Activated naive CD4-positive, alpha-beta T cell treated with anti-CD3 and anti-CD28 coated beads for 36 hours (primary cell): ENCODE results near the gene KRT7. TPM values are rescaled to one million over a fixed set of nuclear protein-coding genes. Genes with fewer than 3 reads are reported as not detected.
"Not testable (repeated sequence)": the region's sequence is repeated elsewhere in the genome, so short reads cannot be mapped to it uniquely, and the experiment has no call there.

ENCODE experiments used
- CTCF ChIA-PET: fragments of 350-600 bp; sonication (Branson Sonifier 250); formaldehyde crosslinking; loops from one replicate; lab custom pipeline; 2021; ENCODE audit warnings: antibody characterized with exemption; lab: Charles Lee
- DNase-seq: peaks from one replicate; pipeline ENCODE4 v3.0.0-alpha.2; 2020
- H3K27ac Mint-ChIP-seq: one replicate; pipeline ENCODE4 v1.8.0; 2021; ENCODE audit warnings: mild to moderate bottlenecking, mixed read lengths
- H3K27me3 Mint-ChIP-seq: one replicate; pipeline ENCODE4 v1.8.0; 2021; ENCODE audit warnings: low read depth, mixed read lengths
- H3K36me3 Mint-ChIP-seq: one replicate; pipeline ENCODE4 v1.8.0; 2021; ENCODE audit warnings: low read depth, mixed read lengths
- H3K4me1 Mint-ChIP-seq: one replicate; pipeline ENCODE4 v1.8.0; 2021; ENCODE audit warnings: low read depth, mixed read lengths
- H3K4me3 Mint-ChIP-seq: one replicate; pipeline ENCODE4 v1.8.0; 2021; ENCODE audit warnings: mild to moderate bottlenecking, moderate library complexity, mixed read lengths
- H3K9me3 Mint-ChIP-seq: one replicate; pipeline ENCODE4 v1.8.0; 2021; ENCODE audit warnings: mixed read lengths
- intact Hi-C: fragments of 100-400 bp; cut with micrococcal nuclease; formaldehyde crosslinking; loops from one replicate; pipeline ENCODE4 v1.15.1; 2023
- total RNA-seq, 2 experiments: library from RNA; stranded (reverse); gene quantifications; one replicate each; pipeline ENCODE4 v1.2.3, GENCODE V29; 2021

The KRT7 gene
- total RNA-seq, 2 experiments from 2014 or later, result 1.9 to 3.4 TPM

GRCh38 chr12:52287816-52288805 is 55.1 kb downstream of the KRT7 start:
- DNase-seq, H3K4me1 Mint-ChIP-seq, CTCF ChIA-PET, intact Hi-C loops, H3K4me3 Mint-ChIP-seq, H3K36me3 Mint-ChIP-seq, H3K27ac Mint-ChIP-seq, H3K9me3 Mint-ChIP-seq, H3K27me3 Mint-ChIP-seq: not testable (repeated sequence)

GRCh38 chr12:52290483-52291134 is 57.6 kb downstream of the KRT7 start:
- H3K27me3 Mint-ChIP-seq, intact Hi-C loops, H3K27ac Mint-ChIP-seq, H3K9me3 Mint-ChIP-seq, H3K36me3 Mint-ChIP-seq, CTCF ChIA-PET, H3K4me1 Mint-ChIP-seq, DNase-seq, H3K4me3 Mint-ChIP-seq: not testable (repeated sequence)

- intact Hi-C loops, result no loop called here
Measured at GRCh38 chr12:52291267-52291935, 58.4 kb downstream of the KRT7 start, which contains the start of gene KRT81. Gene KRT81 (minus strand): TSS chr12:52291534. CDS start chr12:52291465, 69 bp downstream.

GRCh38 chr12:52293926-52294325 is 60.9 kb downstream of the KRT7 start:
- Mint-ChIP-seq H3K9me3 (no peaks in the 10 kb centered on the region), H3K4me1 (no peaks in the 10 kb centered on the region), H3K27ac (no peak overlapping the region), H3K36me3 (no peaks in the 10 kb centered on the region), H3K27me3 (peaks cover 2% of the 10 kb centered on the region), H3K4me3 (no peak overlapping the region)
- intact Hi-C loops, result no loop called here
- DNase-seq, result no peak
- CTCF ChIA-PET, result interaction anchor here (0.5 to 2.1 kb wide), 3 partner anchors 11 to 24 kb away, joined by 4 to 6 read pairs (median 5); no protein-coding TSS in a partner anchor

More at GRCh38 chr12:52291267-52291935, 58.4 kb downstream of the KRT7 start, which contains the start of gene KRT81:
- CTCF ChIA-PET, result no interaction called here
- no peaks in the 10 kb centered on the region for H3K36me3 Mint-ChIP-seq
- H3K27ac Mint-ChIP-seq, result no peak within 1 kb of the TSS
- DNase-seq, result no peak
- peaks cover 2% of the 10 kb centered on the region for H3K27me3 Mint-ChIP-seq
- peaks cover 7% of the 10 kb centered on the region for H3K4me1 Mint-ChIP-seq
- no peak within 1 kb of the TSS for H3K4me3 Mint-ChIP-seq
- H3K9me3 Mint-ChIP-seq, result no peaks in the 10 kb centered on the region

GRCh38 chr12:52294803-52295202 is 61.8 kb downstream of the KRT7 start:
- no peak for DNase-seq
- Mint-ChIP-seq H3K27me3 (peaks cover 2% of the 10 kb centered on the region), H3K4me3 (no peak overlapping the region)

GRCh38 chr12:52295663-52296062 is 62.6 kb downstream of the KRT7 start:
- H3K4me3 Mint-ChIP-seq, result no peak overlapping the region
- H3K27ac Mint-ChIP-seq, result no peak overlapping the region
- H3K9me3 Mint-ChIP-seq, result no peaks in the 10 kb centered on the region
- no peak for DNase-seq
- CTCF ChIA-PET, result interaction anchor here (1.3 to 2.1 kb wide), 2 partner anchors 16 to 31 kb away, joined by 4 to 6 read pairs; no protein-coding TSS in a partner anchor
- no peaks in the 10 kb centered on the region for H3K4me1 Mint-ChIP-seq
- peaks cover 2% of the 10 kb centered on the region for H3K27me3 Mint-ChIP-seq
- H3K36me3 Mint-ChIP-seq, result no peaks in the 10 kb centered on the region
- intact Hi-C loops, result no loop called here

More at GRCh38 chr12:52294803-52295202, 61.8 kb downstream of the KRT7 start:
- Mint-ChIP-seq H3K27ac (no peak overlapping the region), H3K9me3 (no peaks in the 10 kb centered on the region), H3K36me3 (no peaks in the 10 kb centered on the region), H3K4me1 (no peaks in the 10 kb centered on the region)
- CTCF ChIA-PET, result interaction anchor here (0.6 to 2.1 kb wide), 3 partner anchors 12 to 32 kb away, joined by 4 to 6 read pairs (median 5); no protein-coding TSS in a partner anchor
- intact Hi-C loops, result no loop called here

GRCh38 chr12:52296572-52297215 is 63.7 kb downstream of the KRT7 start:
- Mint-ChIP-seq H3K27me3 (peaks cover 2% of the 10 kb centered on the region), H3K9me3 (no peaks in the 10 kb centered on the region), H3K36me3 (no peaks in the 10 kb centered on the region), H3K4me1 (no peaks in the 10 kb centered on the region), H3K27ac (no peak overlapping the region), H3K4me3 (no peak overlapping the region)
- CTCF ChIA-PET, result interaction anchor here (0.9 to 1.2 kb wide), 2 partner anchors 12 to 140 kb away, joined by 4 to 5 read pairs; no protein-coding TSS in a partner anchor
- no peak for DNase-seq
- intact Hi-C loops, result no loop called here

Other genes starting within 250 kb of the KRT7 start
- 10 to 100 TPM; 14.7 to 14.8 TPM for gene TAMALIN, start 226.3 kb upstream of the KRT7 start, total RNA-seq
- gene NR4A1, start 181.8 kb upstream of the KRT7 start, total RNA-seq, result 10 to 100 TPM; 64.2 to 64.8 TPM
- gene ATG101, start 163.3 kb upstream of the KRT7 start, total RNA-seq, result 10 to 100 TPM; 21.8 to 22.0 TPM
- not detected for gene SMIM41, start 153.5 kb upstream of the KRT7 start, total RNA-seq
- not detected for gene KRT80, start 41.2 kb upstream of the KRT7 start, total RNA-seq
- under 1 TPM in 1 of 2 experiments, not detected in 1; 0.15 TPM for gene KRT86, start 41.4 kb downstream of the KRT7 start, total RNA-seq
- gene KRT81, start 58.3 kb downstream of the KRT7 start, total RNA-seq, result not detected
- gene KRT83, start 88.2 kb downstream of the KRT7 start, total RNA-seq, result not detected
- not detected for gene KRT85, start 134.2 kb downstream of the KRT7 start, total RNA-seq
- gene KRT84, start 152.4 kb downstream of the KRT7 start, total RNA-seq, result not detected
- not detected for gene KRT82, start 173.1 kb downstream of the KRT7 start, total RNA-seq
- gene KRT75, start 201.1 kb downstream of the KRT7 start, total RNA-seq, result not detected
- gene KRT6B, start 218.9 kb downstream of the KRT7 start, total RNA-seq, result not detected
- gene KRT6C, start 240.6 kb downstream of the KRT7 start, total RNA-seq, result not detected